Measurements from ENCODE around the gene FRMD8. TPM values are rescaled to one million over a fixed set of nuclear protein-coding genes. Genes with fewer than 3 reads are reported as not detected.

The FRMD8 gene
- total RNA-seq, 2 donors from 2014 or later: 20.0 to 46.8 TPM

DNA sequence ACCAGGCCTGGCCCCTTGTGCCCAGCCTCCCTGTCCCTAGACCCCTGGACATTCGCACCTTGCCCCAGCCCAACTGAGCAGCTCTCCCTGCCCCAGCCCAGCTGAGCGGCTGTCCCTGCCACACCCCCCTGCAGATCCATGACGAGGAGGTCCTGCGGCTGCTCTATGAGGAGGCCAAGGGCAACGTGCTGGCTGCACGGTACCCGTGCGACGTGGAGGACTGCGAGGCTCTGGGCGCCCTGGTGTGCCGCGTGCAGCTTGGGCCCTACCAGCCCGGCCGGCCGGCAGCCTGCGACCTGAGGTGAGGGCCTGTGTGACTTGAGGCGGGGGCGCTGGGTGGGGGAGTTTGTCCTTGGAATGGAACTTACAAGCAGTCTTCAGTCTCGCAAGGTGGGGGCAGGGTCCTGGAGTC is 7.7 kb downstream of the FRMD8 start:
- Histone ChIP-seq H3K27ac (no peak overlapping the region), H3K36me3 (replicated peaks in 1 of 2; ENCODE audit: insufficient read depth in 1 of 2, low read depth in 2 of 2) (peaks cover 0 to 7% of the 10 kb centered on the region in 2 donors), H3K9me3 (no peaks in the 10 kb centered on the region), H3K27me3 (no peaks in the 10 kb centered on the region), H3K4me3 (no peak overlapping the region), H3K4me1 (peaks cover 30% of the 10 kb centered on the region)
- intact Hi-C loops (cut with DNase I): no loop called here
- DNase-seq: no peak
- TF ChIP-seq, protein P1, sequence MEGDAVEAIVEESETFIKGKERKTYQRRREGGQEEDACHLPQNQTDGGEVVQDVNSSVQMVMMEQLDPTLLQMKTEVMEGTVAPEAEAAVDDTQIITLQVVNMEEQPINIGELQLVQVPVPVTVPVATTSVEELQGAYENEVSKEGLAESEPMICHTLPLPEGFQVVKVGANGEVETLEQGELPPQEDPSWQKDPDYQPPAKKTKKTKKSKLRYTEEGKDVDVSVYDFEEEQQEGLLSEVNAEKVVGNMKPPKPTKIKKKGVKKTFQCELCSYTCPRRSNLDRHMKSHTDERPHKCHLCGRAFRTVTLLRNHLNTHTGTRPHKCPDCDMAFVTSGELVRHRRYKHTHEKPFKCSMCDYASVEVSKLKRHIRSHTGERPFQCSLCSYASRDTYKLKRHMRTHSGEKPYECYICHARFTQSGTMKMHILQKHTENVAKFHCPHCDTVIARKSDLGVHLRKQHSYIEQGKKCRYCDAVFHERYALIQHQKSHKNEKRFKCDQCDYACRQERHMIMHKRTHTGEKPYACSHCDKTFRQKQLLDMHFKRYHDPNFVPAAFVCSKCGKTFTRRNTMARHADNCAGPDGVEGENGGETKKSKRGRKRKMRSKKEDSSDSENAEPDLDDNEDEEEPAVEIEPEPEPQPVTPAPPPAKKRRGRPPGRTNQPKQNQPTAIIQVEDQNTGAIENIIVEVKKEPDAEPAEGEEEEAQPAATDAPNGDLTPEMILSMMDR (IDR thresholded peaks at IDR 0.05): no peak
- TF ChIP-seq POLR2A (IDR thresholded peaks at IDR 0.05): no peak
- ATAC-seq: no peak
- 99 to 100% methylated on average over 1 to 20 of the region's 20 CpGs for WGBS, 2 donors

DNA sequence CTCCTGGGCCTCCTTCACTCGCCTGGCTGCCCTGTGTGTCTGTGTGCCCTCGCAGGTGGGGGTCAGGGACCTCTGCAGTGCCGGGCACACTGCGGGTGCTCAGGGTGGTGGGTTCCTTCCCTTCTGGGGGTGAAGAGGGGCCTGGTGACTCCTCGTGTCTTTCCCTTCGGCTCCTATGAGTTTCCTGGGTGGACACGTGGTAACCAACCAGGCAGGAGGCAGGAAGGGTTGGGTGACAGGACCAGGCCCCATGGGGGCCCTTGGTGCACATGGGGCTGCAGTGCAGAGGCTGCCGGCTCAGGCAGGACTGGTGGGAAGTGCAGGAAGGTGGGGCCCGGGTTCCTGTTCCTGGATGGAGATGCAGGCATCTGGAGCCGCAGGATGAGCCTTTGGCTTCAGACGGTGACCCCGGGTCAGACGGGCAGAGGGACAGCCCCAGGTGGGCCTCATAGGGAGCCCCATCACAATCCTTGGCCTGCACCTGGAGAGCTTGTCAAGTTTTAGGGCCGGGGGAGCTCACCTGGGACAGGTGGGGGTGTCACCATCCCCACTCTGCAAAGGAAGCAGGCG is 9.6 kb downstream of the FRMD8 start:
- TF ChIP-seq, protein P1 (IDR thresholded peaks at IDR 0.05): no peak
- TF ChIP-seq POLR2A (IDR thresholded peaks at IDR 0.05): no peak
- intact Hi-C loops (cut with DNase I): no loop called here
- H3K27ac ChIP-seq: no peak overlapping the region
- 88 to 91% methylated on average over 4 to 11 of the region's 15 CpGs for WGBS, 2 donors
- peaks cover 0 to 12% of the 10 kb centered on the region in 2 donors for H3K36me3 ChIP-seq (replicated peaks in 1 of 2; ENCODE audit: insufficient read depth in 1 of 2, low read depth in 2 of 2)
- DNase-seq: no peak
- ATAC-seq: no peak
- H3K9me3 ChIP-seq: no peaks in the 10 kb centered on the region
- H3K27me3 ChIP-seq: no peaks in the 10 kb centered on the region
- H3K4me1 ChIP-seq: peaks cover 11% of the 10 kb centered on the region
- H3K4me3 ChIP-seq: no peak overlapping the region

DNA sequence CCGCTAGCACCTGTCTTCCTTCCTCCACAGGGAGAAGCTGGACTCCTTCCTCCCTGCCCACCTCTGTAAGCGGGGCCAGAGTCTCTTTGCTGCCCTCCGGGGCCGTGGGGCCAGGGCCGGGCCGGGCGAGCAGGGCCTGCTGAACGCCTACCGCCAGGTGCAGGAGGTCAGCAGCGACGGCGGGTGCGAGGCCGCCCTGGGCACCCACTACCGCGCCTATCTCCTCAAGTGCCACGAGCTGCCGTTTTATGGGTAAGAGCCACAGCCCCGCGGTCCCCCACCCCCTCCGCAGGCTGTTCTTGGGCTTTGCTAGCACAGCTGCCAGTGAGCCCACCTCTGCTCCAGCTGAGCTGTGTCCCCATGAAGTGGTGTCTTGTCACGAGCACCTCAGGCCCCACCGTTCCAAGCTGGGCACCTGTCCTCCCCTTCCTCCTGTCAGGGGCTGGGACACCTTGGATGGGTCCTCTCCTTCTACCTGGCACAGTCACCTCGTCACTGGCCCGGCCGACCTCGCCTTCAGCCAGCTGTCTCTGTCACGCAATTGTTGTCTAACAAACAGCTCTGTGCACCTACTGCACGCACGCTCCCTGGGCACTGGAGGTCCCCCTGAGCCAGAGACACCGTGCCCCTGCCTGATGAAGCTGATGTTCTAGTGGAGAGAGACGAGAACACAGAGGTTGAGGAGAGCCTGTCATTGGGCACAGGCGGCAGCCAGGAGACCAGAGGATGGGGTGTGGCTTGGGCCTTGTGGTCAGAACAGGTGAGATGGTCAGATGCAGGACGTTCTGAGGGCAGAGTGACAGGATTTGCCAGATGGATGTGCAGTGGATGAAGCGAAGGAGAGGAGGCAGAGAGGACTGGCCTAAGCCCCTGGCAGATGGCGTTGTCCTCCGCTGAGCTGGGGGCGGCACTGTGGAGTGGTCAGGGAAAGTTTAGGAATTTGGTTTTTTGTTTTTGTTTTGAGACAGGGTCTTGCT is 10.6 kb downstream of the FRMD8 start:
- DNase-seq: no peak
- Histone ChIP-seq H3K36me3 (replicated peaks in 1 of 2; ENCODE audit: insufficient read depth in 1 of 2, low read depth in 2 of 2) (peaks cover 0 to 12% of the 10 kb centered on the region in 2 donors), H3K9me3 (no peaks in the 10 kb centered on the region)

DNA sequence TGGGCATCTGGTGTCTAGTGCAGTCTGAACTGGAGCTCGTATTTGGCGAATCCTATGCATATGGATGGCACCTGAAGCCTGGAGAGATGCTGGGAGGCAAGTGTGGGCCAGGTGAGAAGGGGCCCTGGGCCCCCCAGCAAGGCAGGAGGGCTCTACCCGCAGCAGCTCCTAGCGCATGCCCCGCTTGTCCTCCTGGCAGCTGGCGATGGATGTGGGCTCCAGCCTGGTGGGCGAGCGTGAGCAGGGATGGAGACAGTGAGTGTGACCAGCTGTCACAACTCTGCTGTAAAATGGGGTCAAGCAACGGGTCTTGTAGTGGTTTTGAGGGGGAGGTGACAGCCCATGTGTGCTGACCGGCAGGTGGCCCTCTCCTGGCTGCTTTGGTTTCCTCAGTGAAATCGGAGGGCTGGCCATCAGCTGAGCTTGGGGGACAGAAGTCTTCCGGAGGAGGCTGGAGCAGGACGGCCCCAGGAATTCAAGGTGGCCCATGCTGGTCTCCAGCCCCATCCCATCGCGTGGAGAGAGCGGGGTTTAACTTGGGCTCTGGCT is 12.0 kb downstream of the FRMD8 start:
- DNase-seq (no peak), ATAC-seq (no peak)
- 83 to 93% methylated on average over 8 to 15 of the region's 16 CpGs for WGBS, 2 donors
- TF ChIP-seq POLR2A (IDR thresholded peaks at IDR 0.05): no peak
- TF ChIP-seq, protein P1 (IDR thresholded peaks at IDR 0.05): no peak
- no peaks in the 10 kb centered on the region for H3K27me3 ChIP-seq
- intact Hi-C loops (cut with DNase I): no loop called here
- no peak overlapping the region for H3K4me3 ChIP-seq
- H3K36me3 ChIP-seq (replicated peaks in 1 of 2; ENCODE audit: insufficient read depth in 1 of 2, low read depth in 2 of 2): peaks cover 0 to 12% of the 10 kb centered on the region in 2 donors
- no peaks in the 10 kb centered on the region for H3K4me1 ChIP-seq
- no peak overlapping the region for H3K27ac ChIP-seq
- H3K9me3 ChIP-seq: no peaks in the 10 kb centered on the region

More for the DNA sequence above, 10.6 kb downstream of the FRMD8 start:
- H3K4me3 ChIP-seq: no peak overlapping the region
- intact Hi-C loops (cut with DNase I): no loop called here
- H3K4me1 ChIP-seq: peaks cover 2% of the 10 kb centered on the region
- H3K27me3 ChIP-seq: no peaks in the 10 kb centered on the region
- ATAC-seq: no peak
- WGBS, 2 donors: 87% methylated on average over 25 to 37 of the region's 38 CpGs
- TF ChIP-seq, protein P1 (IDR thresholded peaks at IDR 0.05): no peak
- TF ChIP-seq POLR2A (IDR thresholded peaks at IDR 0.05): no peak
- H3K27ac ChIP-seq: no peak overlapping the region

Measured in body of pancreas (tissue), 4 donors.